Breast epithelium (tissue), 3 donors: ENCODE results near the gene STIM2.

Source experiments
- POLR2A ChIP-seq: fragments of 450-650 bp; IDR thresholded peaks from one replicate; pipeline ENCODE4 v1.6.1; 2016; ENCODE audit warnings: antibody characterized with exemption, mild to moderate bottlenecking, moderate library complexity
- TF ChIP-seq, protein P1 (sequence below), 3 donors: fragments of 450-650 bp; IDR thresholded peaks; one replicate each; pipeline ENCODE4 v1.5.1; 2016 to 2017; ENCODE audit warnings: antibody characterized with exemption in 3 of 3, mild to moderate bottlenecking in 3 of 3, moderate library complexity in 3 of 3

DNA sequence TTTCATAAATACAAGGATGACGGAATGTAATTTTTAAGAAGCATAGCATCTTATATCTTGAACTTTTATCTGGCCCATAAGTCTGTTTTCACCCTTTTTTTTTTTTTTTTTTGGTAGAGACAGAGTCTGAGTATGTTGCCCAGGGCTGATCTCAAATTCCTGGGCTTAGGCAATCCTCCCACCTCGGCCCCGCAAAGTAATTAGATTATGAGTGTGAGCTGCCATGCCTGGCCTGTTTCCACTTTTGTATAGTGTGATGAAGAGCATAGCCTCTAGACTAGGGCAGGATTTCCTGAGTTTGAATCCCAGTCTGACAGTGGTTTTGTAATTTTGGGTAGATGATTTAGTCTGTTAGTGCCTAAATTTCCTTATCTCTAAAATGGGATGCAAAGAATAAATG lies 11.0 kb downstream of the STIM2 start:
- TF ChIP-seq, protein P1, sequence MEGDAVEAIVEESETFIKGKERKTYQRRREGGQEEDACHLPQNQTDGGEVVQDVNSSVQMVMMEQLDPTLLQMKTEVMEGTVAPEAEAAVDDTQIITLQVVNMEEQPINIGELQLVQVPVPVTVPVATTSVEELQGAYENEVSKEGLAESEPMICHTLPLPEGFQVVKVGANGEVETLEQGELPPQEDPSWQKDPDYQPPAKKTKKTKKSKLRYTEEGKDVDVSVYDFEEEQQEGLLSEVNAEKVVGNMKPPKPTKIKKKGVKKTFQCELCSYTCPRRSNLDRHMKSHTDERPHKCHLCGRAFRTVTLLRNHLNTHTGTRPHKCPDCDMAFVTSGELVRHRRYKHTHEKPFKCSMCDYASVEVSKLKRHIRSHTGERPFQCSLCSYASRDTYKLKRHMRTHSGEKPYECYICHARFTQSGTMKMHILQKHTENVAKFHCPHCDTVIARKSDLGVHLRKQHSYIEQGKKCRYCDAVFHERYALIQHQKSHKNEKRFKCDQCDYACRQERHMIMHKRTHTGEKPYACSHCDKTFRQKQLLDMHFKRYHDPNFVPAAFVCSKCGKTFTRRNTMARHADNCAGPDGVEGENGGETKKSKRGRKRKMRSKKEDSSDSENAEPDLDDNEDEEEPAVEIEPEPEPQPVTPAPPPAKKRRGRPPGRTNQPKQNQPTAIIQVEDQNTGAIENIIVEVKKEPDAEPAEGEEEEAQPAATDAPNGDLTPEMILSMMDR (IDR thresholded peaks at IDR 0.05), result no peak
- no peak for TF ChIP-seq POLR2A
